Activated naive CD8-positive, alpha-beta T cell treated with anti-CD3 and anti-CD28 coated beads for 36 hours (primary cell): ENCODE results near the gene NSUN7. TPM values are rescaled to one million over a fixed set of nuclear protein-coding genes. Genes with fewer than 3 reads are reported as not detected.
A peak's percentile ranks its signal among the peaks of the same experiment; 100 is the strongest.
"Not testable (repeated sequence)": the region's sequence is repeated elsewhere in the genome, so short reads cannot be mapped to it uniquely, and the experiment has no call there.

Experiments
- DNase-seq: peaks from one replicate; pipeline ENCODE4 v3.0.0; 2021
- H3K27ac Mint-ChIP-seq: one replicate; pipeline ENCODE4 v1.8.0; 2022; ENCODE audit warnings: mild to moderate bottlenecking, moderate library complexity, mixed read lengths
- H3K27me3 Mint-ChIP-seq: one replicate; pipeline ENCODE4 v1.8.0; 2022; ENCODE audit warnings: mild to moderate bottlenecking, mixed read lengths
- H3K36me3 Mint-ChIP-seq: one replicate; pipeline ENCODE4 v1.8.0; 2021; ENCODE audit warnings: mild to moderate bottlenecking, mixed read lengths
- H3K4me1 Mint-ChIP-seq: one replicate; pipeline ENCODE4 v1.8.0; 2021; ENCODE audit warnings: mixed read lengths
- H3K4me3 Mint-ChIP-seq: one replicate; pipeline ENCODE4 v1.8.0; 2022; ENCODE audit warnings: mild to moderate bottlenecking, moderate library complexity, mixed read lengths
- H3K9me3 Mint-ChIP-seq: one replicate; pipeline ENCODE4 v1.8.0; 2022; ENCODE audit warnings: mixed read lengths
- total RNA-seq, 2 experiments: library from RNA; stranded (reverse); gene quantifications; one replicate each; pipeline ENCODE4 v1.2.3, GENCODE V29; 2021

NSUN7 gene
- total RNA-seq, 2 experiments from 2014 or later, result 0.19 to 0.28 TPM

- Mint-ChIP-seq H3K27me3 (peaks cover 22% of the 10 kb centered on the region), H3K27ac (no peak overlapping the region), H3K36me3 (no peaks in the 10 kb centered on the region), H3K4me3 (no peak overlapping the region), H3K4me1 (peaks cover 2% of the 10 kb centered on the region), H3K9me3 (peaks cover 5% of the 10 kb centered on the region)
- no peak for DNase-seq
These were observed 5.9 kb downstream of the NSUN7 start for GRCh38 chr4:40755616-40756015.

GRCh38 chr4:40763228-40763716 is 13.5 kb downstream of the NSUN7 start:
- Mint-ChIP-seq H3K36me3 (peaks cover 2% of the 10 kb centered on the region), H3K4me3 (no peak overlapping the region), H3K27ac (peak overlapping the region; percentile 78), H3K27me3 (peaks cover 8% of the 10 kb centered on the region), H3K9me3 (no peaks in the 10 kb centered on the region), H3K4me1 (peaks cover 8% of the 10 kb centered on the region)
- peak; percentile 45 for DNase-seq

DNA sequence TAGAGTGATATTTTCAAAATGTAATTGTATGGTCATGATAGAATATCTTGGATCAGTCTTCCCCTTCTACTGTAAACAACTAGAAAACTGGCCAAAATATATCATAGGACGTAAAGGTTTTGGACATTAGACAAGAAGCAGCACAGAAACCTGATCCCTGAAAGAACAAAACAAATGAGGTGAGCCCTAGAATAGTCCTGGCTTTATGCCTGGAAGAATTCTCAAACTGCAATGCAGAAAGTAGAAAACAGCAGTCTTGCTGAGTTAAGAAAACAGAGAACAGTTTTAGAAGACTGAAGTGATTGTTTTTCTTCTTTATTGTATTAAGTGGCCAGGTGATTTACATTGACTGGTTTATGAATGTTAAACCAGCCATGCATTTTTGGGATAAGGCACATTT is 19.5 kb downstream of the NSUN7 start:
- peaks cover 13% of the 10 kb centered on the region for H3K27me3 Mint-ChIP-seq
- no peaks in the 10 kb centered on the region for H3K4me1 Mint-ChIP-seq
- no peak overlapping the region for H3K27ac Mint-ChIP-seq
- H3K9me3 Mint-ChIP-seq, result no peaks in the 10 kb centered on the region
- H3K4me3 Mint-ChIP-seq, result no peak overlapping the region
- H3K36me3 Mint-ChIP-seq, result peaks cover 2% of the 10 kb centered on the region
- no peak for DNase-seq

GRCh38 chr4:40778090-40778489 is 28.3 kb downstream of the NSUN7 start:
- H3K36me3 Mint-ChIP-seq, result peaks cover 2% of the 10 kb centered on the region
- no peak overlapping the region for H3K27ac Mint-ChIP-seq
- H3K4me1 Mint-ChIP-seq, result no peaks in the 10 kb centered on the region
- H3K9me3 Mint-ChIP-seq, result peaks cover 4% of the 10 kb centered on the region
- no peak overlapping the region for H3K4me3 Mint-ChIP-seq
- H3K27me3 Mint-ChIP-seq, result no peaks in the 10 kb centered on the region
- DNase-seq, result no peak

GRCh38 chr4:40782876-40783275 is 33.1 kb downstream of the NSUN7 start:
- Mint-ChIP-seq H3K9me3 (peaks cover 2% of the 10 kb centered on the region), H3K4me1 (no peaks in the 10 kb centered on the region)

GRCh38 chr4:40785727-40786126 is 36.0 kb downstream of the NSUN7 start:
- H3K9me3 Mint-ChIP-seq, result no peaks in the 10 kb centered on the region
- DNase-seq, result no peak
- H3K4me3 Mint-ChIP-seq, result no peak overlapping the region
- H3K27ac Mint-ChIP-seq, result no peak overlapping the region
- H3K27me3 Mint-ChIP-seq, result no peaks in the 10 kb centered on the region
- no peaks in the 10 kb centered on the region for H3K36me3 Mint-ChIP-seq
- no peaks in the 10 kb centered on the region for H3K4me1 Mint-ChIP-seq

More at GRCh38 chr4:40782876-40783275, 33.1 kb downstream of the NSUN7 start:
- H3K27ac Mint-ChIP-seq, result no peak overlapping the region
- H3K27me3 Mint-ChIP-seq, result no peaks in the 10 kb centered on the region
- no peak for DNase-seq
- H3K36me3 Mint-ChIP-seq, result peaks cover 2% of the 10 kb centered on the region
- no peak overlapping the region for H3K4me3 Mint-ChIP-seq

GRCh38 chr4:40788331-40788730 is 38.6 kb downstream of the NSUN7 start:
- Mint-ChIP-seq H3K36me3 (no peaks in the 10 kb centered on the region), H3K27ac (no peak overlapping the region), H3K4me1 (no peaks in the 10 kb centered on the region), H3K4me3 (no peak overlapping the region), H3K27me3 (no peaks in the 10 kb centered on the region), H3K9me3 (no peaks in the 10 kb centered on the region)
- no peak for DNase-seq

GRCh38 chr4:40789031-40789430 is 39.3 kb downstream of the NSUN7 start:
- H3K9me3 Mint-ChIP-seq, result no peaks in the 10 kb centered on the region
- H3K27ac Mint-ChIP-seq, result no peak overlapping the region
- H3K36me3 Mint-ChIP-seq, result no peaks in the 10 kb centered on the region
- H3K4me1 Mint-ChIP-seq, result no peaks in the 10 kb centered on the region
- no peak overlapping the region for H3K4me3 Mint-ChIP-seq
- DNase-seq, result no peak
- no peaks in the 10 kb centered on the region for H3K27me3 Mint-ChIP-seq

DNA sequence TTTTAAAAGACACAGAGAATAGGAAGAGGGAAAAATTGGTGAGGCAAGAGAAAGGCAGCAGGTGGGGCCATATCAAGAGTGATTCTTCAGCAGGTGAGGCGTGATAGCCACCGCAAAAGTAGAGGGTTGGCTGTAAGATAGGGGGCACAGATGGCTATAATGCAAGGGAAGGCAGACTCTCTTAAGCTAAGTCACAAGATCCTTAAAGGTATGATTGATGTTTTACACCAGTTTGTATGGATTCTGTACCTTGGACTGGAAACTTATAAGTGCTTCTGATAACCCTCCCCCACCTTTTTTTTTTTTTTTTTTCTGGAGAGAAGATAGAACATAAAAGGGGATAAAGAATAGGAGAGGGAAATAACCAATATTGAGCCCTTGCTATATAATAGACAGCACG is 40.0 kb downstream of the NSUN7 start:
- H3K27me3 Mint-ChIP-seq, result no peaks in the 10 kb centered on the region
- H3K27ac Mint-ChIP-seq, result no peak overlapping the region
- H3K4me1 Mint-ChIP-seq, result no peaks in the 10 kb centered on the region
- no peaks in the 10 kb centered on the region for H3K36me3 Mint-ChIP-seq
- DNase-seq, result no peak
- no peaks in the 10 kb centered on the region for H3K9me3 Mint-ChIP-seq
- H3K4me3 Mint-ChIP-seq, result no peak overlapping the region

- no peak overlapping the region for H3K4me3 Mint-ChIP-seq
- H3K27me3 Mint-ChIP-seq, result peaks cover 6% of the 10 kb centered on the region
- no peak for DNase-seq
- no peak overlapping the region for H3K27ac Mint-ChIP-seq
- no peaks in the 10 kb centered on the region for H3K9me3 Mint-ChIP-seq
- H3K36me3 Mint-ChIP-seq, result no peaks in the 10 kb centered on the region
- no peaks in the 10 kb centered on the region for H3K4me1 Mint-ChIP-seq
These were observed 50.3 kb downstream of the NSUN7 start for GRCh38 chr4:40800064-40800463.

- no peak for DNase-seq
- H3K4me3 Mint-ChIP-seq, result no peak overlapping the region
- no peaks in the 10 kb centered on the region for H3K9me3 Mint-ChIP-seq
- no peak overlapping the region for H3K27ac Mint-ChIP-seq
- peaks cover 12% of the 10 kb centered on the region for H3K27me3 Mint-ChIP-seq
- H3K36me3 Mint-ChIP-seq, result no peaks in the 10 kb centered on the region
- H3K4me1 Mint-ChIP-seq, result no peaks in the 10 kb centered on the region
These were observed 54.8 kb downstream of the NSUN7 start for GRCh38 chr4:40804598-40804997.

DNA sequence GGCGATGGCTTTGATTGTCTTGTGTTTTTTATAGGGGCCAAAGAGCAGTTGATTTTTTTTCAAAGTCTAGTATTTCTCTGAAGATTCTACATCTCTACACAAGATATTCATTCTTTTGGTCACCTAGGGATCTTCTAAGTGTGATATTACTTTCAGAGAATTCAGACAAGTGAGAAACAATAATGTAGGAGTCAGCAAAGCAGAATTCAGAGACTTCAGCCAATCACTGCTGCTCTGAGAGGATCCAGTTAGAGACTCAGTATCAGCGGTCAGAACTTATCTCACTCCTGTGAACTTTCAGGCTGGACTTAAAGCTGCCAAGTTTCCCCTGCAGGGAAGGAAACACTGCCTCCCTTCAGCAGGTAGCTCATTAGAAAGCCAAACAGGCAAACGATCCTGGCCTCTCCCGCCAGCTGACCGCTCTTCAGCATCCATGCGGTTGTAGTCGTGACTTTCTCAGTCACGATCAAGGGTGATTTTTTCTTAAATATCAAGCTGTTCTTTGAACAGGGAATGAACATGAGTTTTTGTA is 59.2 kb downstream of the NSUN7 start:
- DNase-seq, result no peak
- Mint-ChIP-seq H3K27me3 (peaks cover 8% of the 10 kb centered on the region), H3K27ac (no peak overlapping the region), H3K4me1 (no peaks in the 10 kb centered on the region), H3K36me3 (no peaks in the 10 kb centered on the region), H3K9me3 (no peaks in the 10 kb centered on the region), H3K4me3 (no peak overlapping the region)

DNA sequence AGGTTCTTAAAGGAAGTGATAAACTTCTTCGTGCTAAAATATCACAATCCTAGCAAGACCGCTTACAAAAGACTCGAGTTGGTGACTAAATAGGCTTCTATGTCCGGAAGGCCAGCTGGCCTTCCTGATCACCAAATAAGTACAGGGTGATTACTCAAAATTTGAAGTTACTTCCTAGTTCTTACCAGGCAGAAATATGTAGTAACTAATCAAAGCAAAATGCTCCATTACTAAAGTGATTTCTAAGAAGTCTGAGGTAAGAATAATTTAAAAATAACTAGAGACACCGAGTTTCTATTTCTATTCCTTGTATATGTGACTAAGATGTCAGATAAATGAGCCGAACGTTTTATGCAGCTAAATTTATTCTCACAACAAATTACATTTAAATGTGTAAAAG is 62.2 kb downstream of the NSUN7 start:
- no peaks in the 10 kb centered on the region for H3K4me1 Mint-ChIP-seq
- no peaks in the 10 kb centered on the region for H3K36me3 Mint-ChIP-seq
- H3K27ac Mint-ChIP-seq, result no peak overlapping the region
- no peaks in the 10 kb centered on the region for H3K9me3 Mint-ChIP-seq
- peaks cover 7% of the 10 kb centered on the region for H3K27me3 Mint-ChIP-seq
- no peak for DNase-seq
- no peak overlapping the region for H3K4me3 Mint-ChIP-seq

- no peaks in the 10 kb centered on the region for H3K4me1 Mint-ChIP-seq
- no peak for DNase-seq
- H3K27ac Mint-ChIP-seq, result no peak overlapping the region
- H3K9me3 Mint-ChIP-seq, result no peaks in the 10 kb centered on the region
- no peak overlapping the region for H3K4me3 Mint-ChIP-seq
- peaks cover 7% of the 10 kb centered on the region for H3K27me3 Mint-ChIP-seq
- H3K36me3 Mint-ChIP-seq, result no peaks in the 10 kb centered on the region
These were observed 62.6 kb downstream of the NSUN7 start for GRCh38 chr4:40812386-40812785.

- Mint-ChIP-seq H3K36me3 (no peaks in the 10 kb centered on the region), H3K27ac (no peak overlapping the region), H3K4me3 (no peak overlapping the region), H3K9me3 (no peaks in the 10 kb centered on the region), H3K27me3 (peaks cover 7% of the 10 kb centered on the region), H3K4me1 (no peaks in the 10 kb centered on the region)
- DNase-seq, result no peak
These were observed 63.1 kb downstream of the NSUN7 start for GRCh38 chr4:40812856-40813255.

DNA sequence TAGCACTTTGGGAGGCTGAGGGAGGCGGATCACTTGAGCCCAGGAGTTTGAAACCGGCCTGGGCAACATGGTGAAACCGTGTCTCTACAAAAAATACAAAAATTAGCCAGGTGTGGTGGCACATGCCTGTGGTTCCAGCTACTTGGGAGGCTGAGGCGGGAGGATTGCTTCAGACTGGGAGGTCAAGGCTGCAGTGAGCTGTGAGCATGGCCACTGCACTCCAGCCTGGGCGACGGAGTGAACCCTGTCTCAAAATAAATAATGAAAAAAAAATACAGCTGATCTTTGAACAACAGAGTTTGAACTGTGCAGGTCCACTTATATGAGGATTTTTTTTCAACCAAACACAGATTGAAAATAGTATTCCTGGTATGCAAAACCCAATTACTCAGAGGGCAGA is 67.4 kb downstream of the NSUN7 start:
- not testable (repeated sequence) for DNase-seq, H3K27me3 Mint-ChIP-seq, H3K9me3 Mint-ChIP-seq, H3K27ac Mint-ChIP-seq, H3K4me1 Mint-ChIP-seq, H3K4me3 Mint-ChIP-seq, H3K36me3 Mint-ChIP-seq
